Neural crest cell (in vitro differentiated cells): Measurements from ENCODE around the gene LACTB. TPM values are rescaled to one million over a fixed set of nuclear protein-coding genes. Genes with fewer than 3 reads are reported as not detected.

Experiments used
- DNase-seq: peaks from one replicate; pipeline ENCODE4 v3.0.0; 2021; ENCODE audit warnings: low read depth, mixed read lengths, low spot score
- H3K27ac Mint-ChIP-seq: one replicate; pipeline ENCODE4 v1.8.0; 2021; ENCODE audit warnings: mild to moderate bottlenecking, mixed read lengths; ENCODE audit not compliant: unreplicated experiment
- H3K27me3 Mint-ChIP-seq: 2 replicates; pipeline ENCODE4 v1.8.0; 2021; ENCODE audit warnings: low read depth, mild to moderate bottlenecking, mixed read lengths
- H3K36me3 Mint-ChIP-seq: 2 replicates; pipeline ENCODE4 v1.8.0; 2021; ENCODE audit warnings: low read depth, mild to moderate bottlenecking, mixed read lengths
- H3K4me1 Mint-ChIP-seq: 2 replicates; pipeline ENCODE4 v1.8.0; 2021; ENCODE audit warnings: mixed read lengths
- H3K4me3 Mint-ChIP-seq: one replicate; pipeline ENCODE4 v1.8.0; 2021; ENCODE audit warnings: mild to moderate bottlenecking, mixed read lengths
- H3K9me3 Mint-ChIP-seq: 2 replicates; pipeline ENCODE4 v1.8.0; 2021; ENCODE audit warnings: mixed read lengths
- total RNA-seq: library from RNA; stranded (reverse); gene quantifications from 2 replicates; pipeline ENCODE4 v1.2.1, GENCODE V29; 2021
- TF ChIP-seq, protein P1 (sequence below): fragments of 200-600 bp; sonication (generic); conservative IDR thresholded peaks from 2 replicates; pipeline ENCODE4 v1.5.0; 2021; ENCODE audit warnings: antibody characterized with exemption, mild to moderate bottlenecking

The LACTB gene
- total RNA-seq, 1 donor from 2014 or later: 7.0 TPM

GRCh38 chr15:63080634-63081250 is 40.9 kb upstream of the LACTB start:
- peaks cover 19% of the 10 kb centered on the region for H3K4me1 Mint-ChIP-seq
- H3K27me3 Mint-ChIP-seq: no peaks in the 10 kb centered on the region
- H3K27ac Mint-ChIP-seq: no peak overlapping the region

GRCh38 chr15:63082366-63082765 is 39.3 kb upstream of the LACTB start:
- H3K4me3 Mint-ChIP-seq: no peak overlapping the region
- H3K9me3 Mint-ChIP-seq: no peaks in the 10 kb centered on the region
- no peak for DNase-seq
- TF ChIP-seq, protein P1, sequence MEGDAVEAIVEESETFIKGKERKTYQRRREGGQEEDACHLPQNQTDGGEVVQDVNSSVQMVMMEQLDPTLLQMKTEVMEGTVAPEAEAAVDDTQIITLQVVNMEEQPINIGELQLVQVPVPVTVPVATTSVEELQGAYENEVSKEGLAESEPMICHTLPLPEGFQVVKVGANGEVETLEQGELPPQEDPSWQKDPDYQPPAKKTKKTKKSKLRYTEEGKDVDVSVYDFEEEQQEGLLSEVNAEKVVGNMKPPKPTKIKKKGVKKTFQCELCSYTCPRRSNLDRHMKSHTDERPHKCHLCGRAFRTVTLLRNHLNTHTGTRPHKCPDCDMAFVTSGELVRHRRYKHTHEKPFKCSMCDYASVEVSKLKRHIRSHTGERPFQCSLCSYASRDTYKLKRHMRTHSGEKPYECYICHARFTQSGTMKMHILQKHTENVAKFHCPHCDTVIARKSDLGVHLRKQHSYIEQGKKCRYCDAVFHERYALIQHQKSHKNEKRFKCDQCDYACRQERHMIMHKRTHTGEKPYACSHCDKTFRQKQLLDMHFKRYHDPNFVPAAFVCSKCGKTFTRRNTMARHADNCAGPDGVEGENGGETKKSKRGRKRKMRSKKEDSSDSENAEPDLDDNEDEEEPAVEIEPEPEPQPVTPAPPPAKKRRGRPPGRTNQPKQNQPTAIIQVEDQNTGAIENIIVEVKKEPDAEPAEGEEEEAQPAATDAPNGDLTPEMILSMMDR: no peak
- no peak overlapping the region for H3K27ac Mint-ChIP-seq
- peaks cover 15% of the 10 kb centered on the region for H3K4me1 Mint-ChIP-seq
- no peaks in the 10 kb centered on the region for H3K36me3 Mint-ChIP-seq
- no peaks in the 10 kb centered on the region for H3K27me3 Mint-ChIP-seq

More at GRCh38 chr15:63080634-63081250, 40.9 kb upstream of the LACTB start:
- DNase-seq: no peak
- Mint-ChIP-seq H3K9me3 (no peaks in the 10 kb centered on the region), H3K36me3 (no peaks in the 10 kb centered on the region), H3K4me3 (no peak overlapping the region)
- TF ChIP-seq, protein P1: no peak

GRCh38 chr15:63083044-63083443 is 38.6 kb upstream of the LACTB start:
- no peak overlapping the region for H3K4me3 Mint-ChIP-seq
- H3K4me1 Mint-ChIP-seq: peaks cover 10% of the 10 kb centered on the region
- no peaks in the 10 kb centered on the region for H3K9me3 Mint-ChIP-seq
- H3K27me3 Mint-ChIP-seq: no peaks in the 10 kb centered on the region
- TF ChIP-seq, protein P1: no peak
- H3K36me3 Mint-ChIP-seq: no peaks in the 10 kb centered on the region
- DNase-seq: no peak
- H3K27ac Mint-ChIP-seq: peak overlapping the region; percentile 37

DNA sequence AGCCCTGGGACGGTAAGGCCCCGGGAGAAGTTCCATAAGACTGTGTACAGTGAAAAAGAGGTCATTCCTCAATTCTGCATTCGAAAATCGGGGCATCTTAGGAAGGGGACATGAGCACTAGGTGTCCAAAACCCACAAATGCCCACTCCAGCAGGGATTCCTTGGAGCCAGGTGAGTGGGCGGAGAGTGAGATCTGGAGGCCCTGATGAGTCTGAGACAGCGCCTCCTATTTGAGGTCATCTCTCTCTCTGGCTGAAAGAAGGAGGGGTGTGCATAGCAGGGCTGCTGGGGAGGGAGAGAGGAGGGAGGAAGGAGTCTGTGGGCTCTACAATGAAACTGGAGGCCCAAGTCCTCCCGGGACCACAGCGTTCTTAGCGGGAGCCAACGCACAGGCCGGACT is 38.1 kb upstream of the LACTB start:
- TF ChIP-seq, protein P1: no peak

DNA sequence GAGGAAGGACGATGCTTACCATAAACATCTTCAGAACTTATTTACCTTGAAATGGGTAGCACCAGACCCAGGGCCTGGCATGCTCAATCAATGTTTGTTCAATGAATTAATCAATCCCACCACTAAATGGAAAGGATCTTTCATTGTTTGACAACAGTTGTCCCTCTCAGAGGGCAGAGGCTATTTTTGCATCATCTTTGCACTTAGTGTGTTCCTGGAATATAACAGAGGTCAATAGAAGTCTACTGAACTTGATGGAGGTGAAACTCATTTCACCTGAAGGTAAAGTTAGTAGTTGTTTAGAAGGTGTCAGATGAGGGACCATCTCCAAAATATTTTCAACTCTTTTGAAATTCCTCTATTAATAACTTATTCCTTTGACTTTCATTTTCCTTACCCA is 36.9 kb upstream of the LACTB start:
- TF ChIP-seq, protein P1: no peak
- Mint-ChIP-seq H3K27me3 (no peaks in the 10 kb centered on the region), H3K27ac (no peak overlapping the region), H3K4me1 (peaks cover 22% of the 10 kb centered on the region), H3K9me3 (no peaks in the 10 kb centered on the region), H3K4me3 (no peak overlapping the region), H3K36me3 (no peaks in the 10 kb centered on the region)
- no peak for DNase-seq

More for the DNA sequence above, 38.1 kb upstream of the LACTB start:
- Mint-ChIP-seq H3K27me3 (no peaks in the 10 kb centered on the region), H3K9me3 (no peaks in the 10 kb centered on the region), H3K36me3 (no peaks in the 10 kb centered on the region), H3K27ac (no peak overlapping the region), H3K4me3 (no peak overlapping the region), H3K4me1 (peaks cover 12% of the 10 kb centered on the region)
- no peak for DNase-seq
